ENCODE results near the gene SMIM36.
"Not testable (repeated sequence)": the region's sequence is repeated elsewhere in the genome, so short reads cannot be mapped to it uniquely, and the experiment has no call there.

Gene SMIM36

GRCh38 chr17:55501626-55502025 lies 9.6 kb downstream of the SMIM36 start:
- DNase-seq = not testable (repeated sequence)

GRCh38 chr17:55500103-55500502 lies 11.1 kb downstream of the SMIM36 start:
- DNase-seq = no peak

- DNase-seq = no peak
Observed at GRCh38 chr17:55496094-55496881, 15.0 kb downstream of the SMIM36 start.

GRCh38 chr17:55495239-55495638 lies 16.0 kb downstream of the SMIM36 start:
- DNase-seq = no peak

- DNase-seq = no peak
Observed at GRCh38 chr17:55492781-55493341, 18.4 kb downstream of the SMIM36 start.

GRCh38 chr17:55490376-55490775 lies 20.9 kb downstream of the SMIM36 start:
- DNase-seq = no peak

GRCh38 chr17:55487695-55488432 lies 23.4 kb downstream of the SMIM36 start:
- no peak for DNase-seq

- no peak for DNase-seq
Observed at GRCh38 chr17:55484575-55484974, 26.7 kb downstream of the SMIM36 start.

GRCh38 chr17:55482591-55483389 lies 28.5 kb downstream of the SMIM36 start:
- no peak for DNase-seq

GRCh38 chr17:55480631-55481315 lies 30.5 kb downstream of the SMIM36 start:
- DNase-seq = no peak

- no peak for DNase-seq
Observed at GRCh38 chr17:55479903-55480302, 31.3 kb downstream of the SMIM36 start.

GRCh38 chr17:55478971-55479370 lies 32.3 kb downstream of the SMIM36 start:
- no peak for DNase-seq

- DNase-seq = no peak
Observed at GRCh38 chr17:55466671-55467070, 44.6 kb downstream of the SMIM36 start.

GRCh38 chr17:55465771-55466170 lies 45.5 kb downstream of the SMIM36 start:
- not testable (repeated sequence) for DNase-seq

GRCh38 chr17:55463600-55463999 lies 47.7 kb downstream of the SMIM36 start:
- DNase-seq = no peak

- no peak for DNase-seq
Observed at GRCh38 chr17:55462711-55463110, 48.5 kb downstream of the SMIM36 start.

GRCh38 chr17:55462234-55462633 lies 49.0 kb downstream of the SMIM36 start:
- DNase-seq = no peak

- DNase-seq = peak; percentile 21
Observed at GRCh38 chr17:55458978-55459377, 52.3 kb downstream of the SMIM36 start.

- no peak for DNase-seq
Observed at GRCh38 chr17:55458287-55458900, 52.9 kb downstream of the SMIM36 start.

- no peak for DNase-seq
Observed at GRCh38 chr17:55456307-55457240, 54.7 kb downstream of the SMIM36 start.
